NAMALWA (cell line): ENCODE data around the gene IFT122.
A peak's percentile ranks its signal among the peaks of the same experiment; 100 is the strongest.
"Not testable (repeated sequence)": the region's sequence is repeated elsewhere in the genome, so short reads cannot be mapped to it uniquely, and the experiment has no call there.

Source experiments
- DNase-seq: peaks from one replicate; pipeline ENCODE4 v3.0.0-alpha.2; 2015; ENCODE audit warnings: low spot score

IFT122 gene

GRCh38 chr3:129439817-129440617 lies at the start of gene IFT122, which contains the start of gene MBD4:
Gene IFT122, plus strand, starts transcription at chr3:129440224. Its CDS starts 107 bp downstream, at chr3:129440331.
Gene MBD4, minus strand, starts transcription at chr3:129439948. Its CDS starts 115 bp downstream, at chr3:129439833.
- DNase-seq: peak; percentile 100

GRCh38 chr3:129391583-129391982 lies 48.4 kb upstream of the IFT122 start:
- DNase-seq: not testable (repeated sequence)

- not testable (repeated sequence) for DNase-seq
Measured at GRCh38 chr3:129392106-129392887, 47.7 kb upstream of the IFT122 start.

- DNase-seq: no peak
Measured at GRCh38 chr3:129393271-129393670, 46.8 kb upstream of the IFT122 start.

- not testable (repeated sequence) for DNase-seq
Measured at GRCh38 chr3:129393760-129394564, 46.1 kb upstream of the IFT122 start.

- peak; percentile 40 for DNase-seq
Measured at GRCh38 chr3:129398803-129399144, 41.2 kb upstream of the IFT122 start.

- DNase-seq: peak; percentile 97
Measured at GRCh38 chr3:129399145-129399894, 40.7 kb upstream of the IFT122 start.

- DNase-seq: no peak
Measured at GRCh38 chr3:129399895-129400357, 40.1 kb upstream of the IFT122 start.

GRCh38 chr3:129402210-129402609 lies 37.8 kb upstream of the IFT122 start:
- DNase-seq: no peak

- no peak for DNase-seq
Measured at GRCh38 chr3:129402616-129403015, 37.4 kb upstream of the IFT122 start.

- DNase-seq: no peak
Measured at GRCh38 chr3:129403450-129403849, 36.6 kb upstream of the IFT122 start.

GRCh38 chr3:129404130-129404529 lies 35.9 kb upstream of the IFT122 start:
- DNase-seq: no peak

- no peak for DNase-seq
Measured at GRCh38 chr3:129404610-129405009, 35.4 kb upstream of the IFT122 start.

GRCh38 chr3:129409541-129409940 lies 30.5 kb upstream of the IFT122 start:
- no peak for DNase-seq

- DNase-seq: no peak
Measured at GRCh38 chr3:129410971-129411370, 29.1 kb upstream of the IFT122 start.

- no peak for DNase-seq
Measured at GRCh38 chr3:129412542-129413198, 27.4 kb upstream of the IFT122 start.

- DNase-seq: not testable (repeated sequence)
Measured at GRCh38 chr3:129413238-129413637, 26.8 kb upstream of the IFT122 start.

GRCh38 chr3:129413687-129414506 lies 26.1 kb upstream of the IFT122 start:
- DNase-seq: peak; percentile 28

GRCh38 chr3:129415378-129415777 lies 24.6 kb upstream of the IFT122 start:
- no peak for DNase-seq

- no peak for DNase-seq
Measured at GRCh38 chr3:129415830-129416229, 24.2 kb upstream of the IFT122 start.
